K562 (cell line): Measurements from ENCODE around the gene ZNF326. TPM values are rescaled to one million over a fixed set of nuclear protein-coding genes. Genes with fewer than 3 reads are reported as not detected.

Source experiments
- ATF7 ChIP-seq: fragments of 450-650 bp; IDR thresholded peaks from 2 replicates; pipeline ENCODE4 v1.7.1; 2014; ENCODE audit warnings: mild to moderate bottlenecking, moderate library complexity
- BMI1 ChIP-seq: fragments of 150-350 bp; IDR thresholded peaks from 2 replicates; pipeline ENCODE4 v1.6.1; 2014; ENCODE audit warnings: low read length
- COPS2 ChIP-seq: fragments of 450-650 bp; conservative IDR thresholded peaks from 2 replicates; pipeline ENCODE4 v1.6.1; 2016; ENCODE audit warnings: mild to moderate bottlenecking, moderate library complexity
- EHMT2 ChIP-seq: fragments of 450-650 bp; IDR thresholded peaks from 2 replicates; pipeline ENCODE4 v1.6.1; 2018; ENCODE audit warnings: antibody characterized with exemption
- ELF2 ChIP-seq: fragments of 250-450 bp; sonication (Bioruptor Pico); IDR thresholded peaks from 2 replicates; pipeline ENCODE4 v1.5.0; 2021; ENCODE audit warnings: mild to moderate bottlenecking
- ETS1 ChIP-seq: conservative IDR thresholded peaks from 2 replicates; pipeline ENCODE4 v1.6.1; 2011; ENCODE audit warnings: low read depth, mild to moderate bottlenecking, low read length; ENCODE audit not compliant: control insufficient read depth
- KDM2B ChIP-seq: fragments of 250-450 bp; sonication (Bioruptor Pico); IDR thresholded peaks from 2 replicates; pipeline ENCODE4 v1.8.0; 2021; ENCODE audit warnings: mild to moderate bottlenecking, moderate library complexity
- MYBL2 ChIP-seq, 2 experiments: fragments of 450-650 bp in 1 of 2; sonication (generic) in 1 of 2; formaldehyde crosslinking in 1 of 2; IDR thresholded peaks; 2 replicates each; pipeline versions ENCODE4 v1.6.1 to v1.8.1; 2017 to 2022; ENCODE audit warnings: borderline replicate concordance in 1 of 2, inconsistent platforms in 1 of 2, low read depth in 1 of 2, mild to moderate bottlenecking in 1 of 2, missing genetic modification reagents in 1 of 2, moderate library complexity in 1 of 2
- SOX6 ChIP-seq: fragments of 450-650 bp; IDR thresholded peaks from 2 replicates; pipeline ENCODE4 v1.6.1; 2014; ENCODE audit warnings: mild to moderate bottlenecking
- TCF3 ChIP-seq: sonication (generic); formaldehyde crosslinking; IDR thresholded peaks from 2 replicates; pipeline ENCODE4 v1.4.0; 2020; ENCODE audit warnings: mild to moderate bottlenecking, missing genetic modification reagents
- ZNF133 ChIP-seq: fragments of 250-450 bp; sonication (Bioruptor Pico); IDR thresholded peaks from 2 replicates; pipeline ENCODE4 v1.4.0; 2020; ENCODE audit warnings: mild to moderate bottlenecking
- ZNF212 ChIP-seq: fragments of 450-650 bp; formaldehyde crosslinking; IDR thresholded peaks from 2 replicates; pipeline ENCODE4 v1.4.0; 2020; ENCODE audit warnings: mild to moderate bottlenecking
- ZNF253 ChIP-seq: fragments of 250-450 bp; sonication (Bioruptor Pico); conservative IDR thresholded peaks from 2 replicates; pipeline ENCODE4 v1.6.1; 2021; ENCODE audit warnings: mild to moderate bottlenecking
- ZNF280B ChIP-seq: fragments of 250-450 bp; sonication (Bioruptor Pico); IDR thresholded peaks from 2 replicates; pipeline ENCODE4 v1.5.1; 2021; ENCODE audit warnings: mild to moderate bottlenecking
- polyA plus RNA-seq, 8 experiments: library from polyadenylated mRNA; depleted of rRNA in 4 of 8; stranded (reverse) in 5 of 8; unstranded in 3 of 8; fragments of >200 nt; fragmentation: Nextera tagmentation in 2 of 8; fragmentation: Illumina TruSeq in 1 of 8; extraction: Ambion mirVana in 2 of 8; extraction: Trizol in 1 of 8; gene quantifications; 2 replicates each; pipeline versions ENCODE4 v1.2.1 to v1.2.3, GENCODE V29; 2011 to 2014; ENCODE audit warnings: inconsistent platforms in 1 of 8, missing spikeins in 1 of 8
- total RNA-seq, 7 experiments: library from RNA; depleted of rRNA in 6 of 7; stranded (reverse); fragments of >200 nt in 6 of 7; fragmentation: Illumina TruSeq in 2 of 7; extraction: Trizol in 2 of 7; gene quantifications; 2 replicates each; pipeline versions ENCODE4 v1.2.1 to v1.2.3, GENCODE V29; 2011 to 2021; ENCODE audit warnings: low replicate concordance in 1 of 7
- TF ChIP-seq, protein P1 (sequence below): fragments of 450-650 bp; formaldehyde crosslinking; conservative IDR thresholded peaks from 2 replicates; pipeline ENCODE4 v1.4.0; 2022; ENCODE audit warnings: mild to moderate bottlenecking, missing genetic modification characterization
- TF ChIP-seq, protein P2 (sequence below): IDR thresholded peaks from 2 replicates; pipeline ENCODE4 v1.6.1; 2016; ENCODE audit warnings: missing genetic modification characterization, missing compliant biosample characterization
- TF ChIP-seq, protein P3 (sequence below): fragments of 250-450 bp; sonication (Bioruptor Pico); IDR thresholded peaks from 2 replicates; pipeline ENCODE4 v1.5.0; 2020; ENCODE audit warnings: mild to moderate bottlenecking
- TF ChIP-seq, protein P4 (sequence below): fragments of 450-650 bp; IDR thresholded peaks from 2 replicates; pipeline ENCODE4 v1.6.1; 2016; ENCODE audit warnings: mild to moderate bottlenecking

Gene ZNF326
- total and polyA plus RNA-seq, 9 of the 15 experiments (the other 6 are each of a cell fraction or from before 2014, with no cell fraction given) = 7.2 to 33.2 (median 20.1) TPM

DNA sequence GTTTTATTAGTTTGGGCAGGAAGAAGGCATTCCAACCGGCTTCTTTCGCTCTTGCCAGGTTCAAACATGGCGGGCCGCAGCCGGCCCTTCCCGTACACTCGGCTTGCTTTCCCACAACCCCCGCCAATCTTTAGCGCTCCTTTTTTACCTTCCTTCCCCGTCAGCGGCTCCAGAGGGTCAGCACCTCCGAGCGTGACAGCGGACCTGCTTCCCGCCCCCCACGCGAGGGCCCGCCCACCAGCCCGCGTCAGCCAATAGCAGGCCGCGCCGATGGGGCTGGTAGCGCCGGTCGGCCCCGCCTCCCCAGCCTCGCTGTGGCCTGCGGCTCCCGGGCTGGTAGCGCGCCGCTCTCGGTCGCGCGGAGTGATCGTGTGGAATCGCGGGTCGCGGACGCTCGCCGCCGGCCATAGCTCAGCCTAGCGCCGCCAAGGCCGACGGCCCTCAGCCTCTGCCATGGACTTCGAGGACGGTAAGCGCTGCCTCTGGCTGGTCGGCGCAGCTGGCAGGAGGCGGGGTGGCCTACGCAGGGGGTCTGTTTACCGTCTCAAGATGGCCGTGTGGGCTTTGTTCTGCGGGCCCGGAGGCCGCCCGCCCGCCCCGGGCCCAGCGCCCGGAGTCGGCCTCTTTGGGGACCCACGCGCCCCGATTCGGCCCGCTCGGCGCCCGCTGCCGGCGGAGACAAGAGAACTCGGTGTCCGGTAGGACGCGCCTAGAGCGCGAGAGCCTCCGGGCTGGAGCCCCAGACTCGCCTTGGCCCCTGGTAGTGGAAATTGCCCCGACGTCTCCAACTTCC, at the start of gene ZNF326 (continued):
- TF ChIP-seq ETS1 = peak; percentile 47
- TF ChIP-seq MYBL2 (IDR thresholded peaks at IDR 0.05; ENCODE audit: low read depth) = no peak
- TF ChIP-seq MYBL2 (CRISPR knock-in tag; IDR thresholded peaks at IDR 0.05; ENCODE audit: borderline replicate concordance) = no peak
- 0 out of 2 replicates have a peak, but pooled peaks have one; percentile 59 for TF ChIP-seq ZNF212
- TF ChIP-seq COPS2 = no peak
- no peak for TF ChIP-seq BMI1
- TF ChIP-seq ELF2 (CRISPR knock-in tag) = peak; percentile 24; the same call in 1 of the 2 replicates
- no peak for TF ChIP-seq KDM2B
- TF ChIP-seq, protein P1, sequence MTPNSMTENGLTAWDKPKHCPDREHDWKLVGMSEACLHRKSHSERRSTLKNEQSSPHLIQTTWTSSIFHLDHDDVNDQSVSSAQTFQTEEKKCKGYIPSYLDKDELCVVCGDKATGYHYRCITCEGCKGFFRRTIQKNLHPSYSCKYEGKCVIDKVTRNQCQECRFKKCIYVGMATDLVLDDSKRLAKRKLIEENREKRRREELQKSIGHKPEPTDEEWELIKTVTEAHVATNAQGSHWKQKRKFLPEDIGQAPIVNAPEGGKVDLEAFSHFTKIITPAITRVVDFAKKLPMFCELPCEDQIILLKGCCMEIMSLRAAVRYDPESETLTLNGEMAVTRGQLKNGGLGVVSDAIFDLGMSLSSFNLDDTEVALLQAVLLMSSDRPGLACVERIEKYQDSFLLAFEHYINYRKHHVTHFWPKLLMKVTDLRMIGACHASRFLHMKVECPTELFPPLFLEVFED (CRISPR knock-in tag) = no peak
- TF ChIP-seq, protein P2, sequence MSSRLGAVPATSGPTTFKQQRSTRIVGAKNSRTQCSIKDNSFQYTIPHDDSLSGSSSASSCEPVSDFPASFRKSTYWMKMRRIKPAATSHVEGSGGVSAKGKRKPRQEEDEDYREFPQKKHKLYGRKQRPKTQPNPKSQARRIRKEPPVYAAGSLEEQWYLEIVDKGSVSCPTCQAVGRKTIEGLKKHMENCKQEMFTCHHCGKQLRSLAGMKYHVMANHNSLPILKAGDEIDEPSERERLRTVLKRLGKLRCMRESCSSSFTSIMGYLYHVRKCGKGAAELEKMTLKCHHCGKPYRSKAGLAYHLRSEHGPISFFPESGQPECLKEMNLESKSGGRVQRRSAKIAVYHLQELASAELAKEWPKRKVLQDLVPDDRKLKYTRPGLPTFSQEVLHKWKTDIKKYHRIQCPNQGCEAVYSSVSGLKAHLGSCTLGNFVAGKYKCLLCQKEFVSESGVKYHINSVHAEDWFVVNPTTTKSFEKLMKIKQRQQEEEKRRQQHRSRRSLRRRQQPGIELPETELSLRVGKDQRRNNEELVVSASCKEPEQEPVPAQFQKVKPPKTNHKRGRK (tag) = no peak
- TF ChIP-seq, protein P3, sequence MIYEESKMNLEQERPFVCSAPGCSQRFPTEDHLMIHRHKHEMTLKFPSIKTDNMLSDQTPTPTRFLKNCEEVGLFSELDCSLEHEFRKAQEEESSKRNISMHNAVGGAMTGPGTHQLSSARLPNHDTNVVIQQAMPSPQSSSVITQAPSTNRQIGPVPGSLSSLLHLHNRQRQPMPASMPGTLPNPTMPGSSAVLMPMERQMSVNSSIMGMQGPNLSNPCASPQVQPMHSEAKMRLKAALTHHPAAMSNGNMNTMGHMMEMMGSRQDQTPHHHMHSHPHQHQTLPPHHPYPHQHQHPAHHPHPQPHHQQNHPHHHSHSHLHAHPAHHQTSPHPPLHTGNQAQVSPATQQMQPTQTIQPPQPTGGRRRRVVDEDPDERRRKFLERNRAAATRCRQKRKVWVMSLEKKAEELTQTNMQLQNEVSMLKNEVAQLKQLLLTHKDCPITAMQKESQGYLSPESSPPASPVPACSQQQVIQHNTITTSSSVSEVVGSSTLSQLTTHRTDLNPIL (CRISPR knock-in tag) = no peak
- no peak for TF ChIP-seq TCF3 (CRISPR knock-in tag)
- TF ChIP-seq ZNF133 (CRISPR knock-in tag) = no peak
- no peak for TF ChIP-seq ZNF280B
- peak; percentile 84 for TF ChIP-seq ATF7
- no peak for TF ChIP-seq ZNF253 (CRISPR knock-in tag)
- TF ChIP-seq EHMT2 = peak; percentile 55
- TF ChIP-seq, protein P4, sequence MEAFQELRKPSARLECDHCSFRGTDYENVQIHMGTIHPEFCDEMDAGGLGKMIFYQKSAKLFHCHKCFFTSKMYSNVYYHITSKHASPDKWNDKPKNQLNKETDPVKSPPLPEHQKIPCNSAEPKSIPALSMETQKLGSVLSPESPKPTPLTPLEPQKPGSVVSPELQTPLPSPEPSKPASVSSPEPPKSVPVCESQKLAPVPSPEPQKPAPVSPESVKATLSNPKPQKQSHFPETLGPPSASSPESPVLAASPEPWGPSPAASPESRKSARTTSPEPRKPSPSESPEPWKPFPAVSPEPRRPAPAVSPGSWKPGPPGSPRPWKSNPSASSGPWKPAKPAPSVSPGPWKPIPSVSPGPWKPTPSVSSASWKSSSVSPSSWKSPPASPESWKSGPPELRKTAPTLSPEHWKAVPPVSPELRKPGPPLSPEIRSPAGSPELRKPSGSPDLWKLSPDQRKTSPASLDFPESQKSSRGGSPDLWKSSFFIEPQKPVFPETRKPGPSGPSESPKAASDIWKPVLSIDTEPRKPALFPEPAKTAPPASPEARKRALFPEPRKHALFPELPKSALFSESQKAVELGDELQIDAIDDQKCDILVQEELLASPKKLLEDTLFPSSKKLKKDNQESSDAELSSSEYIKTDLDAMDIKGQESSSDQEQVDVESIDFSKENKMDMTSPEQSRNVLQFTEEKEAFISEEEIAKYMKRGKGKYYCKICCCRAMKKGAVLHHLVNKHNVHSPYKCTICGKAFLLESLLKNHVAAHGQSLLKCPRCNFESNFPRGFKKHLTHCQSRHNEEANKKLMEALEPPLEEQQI = no peak
- TF ChIP-seq SOX6 = peak; percentile 51; the same call in 1 of the 2 replicates
